ENCODE data around the gene ATG9B. TPM values are rescaled to one million over a fixed set of nuclear protein-coding genes. Genes with fewer than 3 reads are reported as not detected.

The ATG9B gene
- total RNA-seq, 1 donor from 2014 or later, result under 0.01 TPM

DNA sequence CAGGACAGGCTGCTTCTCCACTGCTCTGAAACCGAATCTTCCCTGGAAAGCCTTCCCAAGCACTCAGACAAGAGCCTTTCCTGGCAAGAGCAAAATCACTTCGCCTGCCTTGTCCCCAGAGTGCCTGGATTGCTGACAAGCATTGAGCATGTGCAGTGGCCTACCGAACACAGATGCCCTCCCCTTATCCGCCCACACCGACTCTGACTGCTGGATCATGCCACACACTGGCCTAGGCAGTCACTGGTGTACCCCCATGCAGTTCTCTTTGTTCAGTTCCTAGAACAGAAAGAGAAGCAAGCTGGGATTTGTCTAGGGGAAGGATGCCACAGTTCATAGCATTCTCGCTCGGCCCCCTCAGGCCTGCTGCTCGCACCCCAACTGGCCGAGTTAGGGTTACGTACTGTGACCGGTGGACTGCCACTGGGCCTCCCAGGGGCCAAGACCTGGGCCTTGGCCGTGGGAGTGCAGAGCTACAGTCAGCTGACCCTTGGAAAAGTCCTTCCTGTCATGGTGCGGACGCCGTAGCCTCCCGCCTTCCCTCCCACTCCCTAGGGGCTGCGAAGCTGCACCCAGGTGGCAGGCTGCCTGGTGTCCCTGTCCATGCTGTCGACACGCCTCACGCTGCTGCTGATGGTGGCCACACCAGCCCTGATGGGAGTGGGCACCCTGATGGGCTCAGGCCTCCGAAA lies 10.9 kb upstream of the ATG9B start:
- TF ChIP-seq, protein P1, sequence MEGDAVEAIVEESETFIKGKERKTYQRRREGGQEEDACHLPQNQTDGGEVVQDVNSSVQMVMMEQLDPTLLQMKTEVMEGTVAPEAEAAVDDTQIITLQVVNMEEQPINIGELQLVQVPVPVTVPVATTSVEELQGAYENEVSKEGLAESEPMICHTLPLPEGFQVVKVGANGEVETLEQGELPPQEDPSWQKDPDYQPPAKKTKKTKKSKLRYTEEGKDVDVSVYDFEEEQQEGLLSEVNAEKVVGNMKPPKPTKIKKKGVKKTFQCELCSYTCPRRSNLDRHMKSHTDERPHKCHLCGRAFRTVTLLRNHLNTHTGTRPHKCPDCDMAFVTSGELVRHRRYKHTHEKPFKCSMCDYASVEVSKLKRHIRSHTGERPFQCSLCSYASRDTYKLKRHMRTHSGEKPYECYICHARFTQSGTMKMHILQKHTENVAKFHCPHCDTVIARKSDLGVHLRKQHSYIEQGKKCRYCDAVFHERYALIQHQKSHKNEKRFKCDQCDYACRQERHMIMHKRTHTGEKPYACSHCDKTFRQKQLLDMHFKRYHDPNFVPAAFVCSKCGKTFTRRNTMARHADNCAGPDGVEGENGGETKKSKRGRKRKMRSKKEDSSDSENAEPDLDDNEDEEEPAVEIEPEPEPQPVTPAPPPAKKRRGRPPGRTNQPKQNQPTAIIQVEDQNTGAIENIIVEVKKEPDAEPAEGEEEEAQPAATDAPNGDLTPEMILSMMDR (IDR thresholded peaks at IDR 0.05; ENCODE audit: insufficient read depth, low read length, severe bottlenecking), result no peak
- no peaks in the 10 kb centered on the region for H3K27me3 ChIP-seq (ENCODE audit: control insufficient read depth, insufficient read depth, low read length)
- H3K4me3 ChIP-seq (ENCODE audit: low read depth, low read length), result no peak overlapping the region
- DNase-seq (ENCODE audit: low read depth), result no peak
- H3K36me3 ChIP-seq (ENCODE audit: control insufficient read depth, insufficient read depth, low read length), result peaks cover 19% of the 10 kb centered on the region
- no peak for FAIRE-seq

DNA sequence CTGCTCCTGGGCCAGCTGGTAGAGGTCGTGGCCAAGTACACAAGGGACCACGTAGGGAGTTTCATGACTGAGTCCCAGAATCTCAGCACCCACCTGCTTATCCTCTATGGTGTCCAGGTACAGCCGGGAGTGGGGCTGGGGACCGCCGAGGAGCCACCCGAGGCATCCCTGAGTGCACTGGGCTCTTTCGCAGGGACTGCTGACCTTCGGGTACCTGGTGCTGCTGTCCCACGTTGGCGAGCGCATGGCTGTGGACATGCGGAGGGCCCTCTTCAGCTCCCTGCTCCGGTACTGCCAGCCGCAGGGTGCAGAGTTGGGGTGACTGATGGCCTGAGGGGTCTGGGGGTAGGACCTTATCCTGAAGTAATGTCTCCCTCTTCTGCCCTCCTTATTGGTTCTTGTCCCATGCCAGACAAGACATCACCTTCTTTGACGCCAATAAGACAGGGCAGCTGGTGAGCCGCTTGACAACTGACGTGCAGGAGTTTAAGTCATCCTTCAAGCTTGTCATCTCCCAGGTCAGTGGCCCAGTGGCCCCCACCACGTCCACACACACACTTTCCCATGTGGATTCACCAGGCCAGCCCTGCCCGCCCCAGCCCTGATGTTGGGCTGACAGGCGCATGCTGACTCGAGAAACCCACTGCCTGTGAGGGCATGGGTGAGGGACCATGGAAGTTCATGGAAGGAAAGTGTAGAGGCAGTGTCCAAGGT lies 10.2 kb upstream of the ATG9B start:
- DNase-seq (ENCODE audit: low read depth) (no peak), FAIRE-seq (no peak)
- no peak overlapping the region for H3K4me3 ChIP-seq (ENCODE audit: low read depth, low read length)
- H3K27me3 ChIP-seq (ENCODE audit: control insufficient read depth, insufficient read depth, low read length), result no peaks in the 10 kb centered on the region
- TF ChIP-seq, protein P1 (IDR thresholded peaks at IDR 0.05; ENCODE audit: insufficient read depth, low read length, severe bottlenecking), result no peak
- H3K36me3 ChIP-seq (ENCODE audit: control insufficient read depth, insufficient read depth, low read length), result peaks cover 19% of the 10 kb centered on the region

DNA sequence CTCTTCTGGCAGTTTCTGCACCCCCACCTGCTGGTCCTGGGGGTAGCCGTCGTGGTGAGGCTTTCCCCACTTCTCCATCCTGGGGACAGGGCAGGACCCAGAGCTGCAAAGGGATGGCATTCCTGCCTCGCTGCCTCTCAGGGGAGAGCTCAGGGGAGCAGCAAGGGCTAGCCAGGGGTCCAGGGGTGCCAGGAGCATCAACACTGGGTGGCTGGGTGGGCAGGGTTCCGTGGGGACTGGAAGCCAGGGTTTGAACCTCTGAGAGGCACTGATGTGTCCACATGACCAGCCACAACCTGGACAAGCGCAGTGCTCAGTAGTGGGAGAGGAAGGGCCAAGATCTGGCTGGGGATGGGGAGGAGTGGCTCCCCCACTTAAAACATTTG lies 9.6 kb upstream of the ATG9B start:
- no peaks in the 10 kb centered on the region for H3K27me3 ChIP-seq (ENCODE audit: control insufficient read depth, insufficient read depth, low read length)
- FAIRE-seq (no peak), DNase-seq (ENCODE audit: low read depth) (no peak)
- TF ChIP-seq, protein P1 (IDR thresholded peaks at IDR 0.05; ENCODE audit: insufficient read depth, low read length, severe bottlenecking), result no peak
- H3K36me3 ChIP-seq (ENCODE audit: control insufficient read depth, insufficient read depth, low read length), result peaks cover 19% of the 10 kb centered on the region
- H3K4me3 ChIP-seq (ENCODE audit: low read depth, low read length), result no peak overlapping the region

DNA sequence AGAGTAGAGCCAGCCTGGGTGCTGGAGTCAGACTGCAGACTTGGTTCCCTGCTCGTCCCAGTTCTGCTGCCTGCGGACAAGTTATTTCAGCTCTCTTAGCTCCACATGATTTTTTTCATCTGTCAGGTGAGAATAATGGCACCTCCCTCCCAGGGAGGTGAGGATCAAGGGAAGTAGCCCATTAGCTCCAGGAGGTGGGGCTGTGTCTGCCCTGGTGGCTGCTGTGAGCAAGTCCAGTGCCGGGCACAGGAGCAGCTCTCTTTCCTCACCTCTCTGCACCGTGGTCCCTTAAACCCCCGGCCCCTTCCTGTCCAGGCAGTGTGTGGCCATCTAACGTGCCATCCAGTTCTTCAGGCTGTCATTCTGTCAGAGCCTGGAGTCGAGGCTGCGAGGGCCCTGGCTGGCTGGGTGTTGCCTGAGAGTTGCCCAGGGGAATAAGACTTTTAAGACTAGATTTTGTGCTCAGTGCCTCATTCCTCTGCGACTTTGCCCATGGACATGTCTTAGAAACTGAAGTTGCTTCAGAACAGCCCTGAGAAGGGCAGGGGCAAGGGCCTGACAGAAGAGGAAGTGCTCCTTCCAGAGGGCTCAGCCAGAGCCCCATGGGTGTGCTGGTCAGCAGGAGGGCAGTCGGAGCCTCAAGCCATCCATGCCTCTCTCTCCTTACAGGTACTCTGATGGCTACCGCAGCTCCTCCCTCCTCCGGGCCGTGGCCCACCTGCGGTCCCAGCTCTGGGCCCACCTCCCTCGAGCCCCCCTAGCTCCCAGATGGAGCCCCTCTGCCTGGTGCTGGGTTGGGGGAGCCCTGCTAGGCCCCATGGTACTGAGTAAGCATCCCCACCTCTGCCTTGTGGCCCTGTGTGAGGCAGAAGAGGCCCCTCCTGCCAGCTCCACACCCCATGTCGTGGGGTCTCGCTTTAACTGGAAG lies 8.9 kb upstream of the ATG9B start:
- FAIRE-seq (no peak), DNase-seq (ENCODE audit: low read depth) (no peak)
- Histone ChIP-seq H3K36me3 (ENCODE audit: control insufficient read depth, insufficient read depth, low read length) (peaks cover 19% of the 10 kb centered on the region), H3K27me3 (ENCODE audit: control insufficient read depth, insufficient read depth, low read length) (no peaks in the 10 kb centered on the region), H3K4me3 (ENCODE audit: low read depth, low read length) (no peak overlapping the region)
- TF ChIP-seq, protein P1 (IDR thresholded peaks at IDR 0.05; ENCODE audit: insufficient read depth, low read length, severe bottlenecking), result peak; percentile 18

DNA sequence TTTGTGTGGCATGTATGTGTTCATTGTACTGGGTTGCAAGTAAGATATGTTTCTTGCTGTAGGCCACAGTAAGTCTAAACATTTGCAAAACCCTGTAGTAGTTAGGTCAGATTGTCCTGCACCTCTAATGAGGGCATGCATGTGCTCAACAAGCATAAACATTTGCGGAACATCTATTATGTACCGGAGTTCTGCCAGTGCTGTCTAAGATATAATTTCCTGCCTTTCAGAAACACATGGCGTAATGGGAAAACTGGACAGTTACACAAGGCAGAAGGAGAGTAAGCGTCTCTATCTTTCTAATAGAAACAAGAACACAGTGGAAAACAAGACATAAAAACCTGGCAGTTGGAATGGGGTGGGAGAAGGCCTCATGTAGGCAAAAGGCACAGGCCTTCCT lies 6.7 kb upstream of the ATG9B start:
- TF ChIP-seq, protein P1 (IDR thresholded peaks at IDR 0.05; ENCODE audit: insufficient read depth, low read length, severe bottlenecking), result no peak
- FAIRE-seq (no peak), DNase-seq (ENCODE audit: low read depth) (no peak)
- Histone ChIP-seq H3K4me3 (ENCODE audit: low read depth, low read length) (no peak overlapping the region), H3K27me3 (ENCODE audit: control insufficient read depth, insufficient read depth, low read length) (no peaks in the 10 kb centered on the region), H3K36me3 (ENCODE audit: control insufficient read depth, insufficient read depth, low read length) (peaks cover 14% of the 10 kb centered on the region)

Data from bronchial epithelial cell (primary cell).